Fibroblast of pulmonary artery (primary cell): ENCODE results near the gene ZNF79.

ENCODE experiments used
- DNase-seq: peaks from one replicate; pipeline ENCODE4 v3.0.0-alpha.2; 2010; ENCODE audit warnings: low read depth
- H3K4me3 ChIP-seq: replicated peaks from 2 replicates; pipeline ENCODE4 v1.5.1; 2011; ENCODE audit warnings: low read depth, mild to moderate bottlenecking, control low read depth, low read length, moderate library complexity
- TF ChIP-seq, protein P1 (sequence below): IDR thresholded peaks from 2 replicates; pipeline ENCODE4 v1.5.1; 2011; ENCODE audit warnings: mild to moderate bottlenecking, control low read depth, low read length, inconsistent platforms; ENCODE audit errors: missing control alignments

The ZNF79 gene

GRCh38 chr9:127493592-127494303 is 69.6 kb downstream of the ZNF79 start:
- TF ChIP-seq, protein P1, sequence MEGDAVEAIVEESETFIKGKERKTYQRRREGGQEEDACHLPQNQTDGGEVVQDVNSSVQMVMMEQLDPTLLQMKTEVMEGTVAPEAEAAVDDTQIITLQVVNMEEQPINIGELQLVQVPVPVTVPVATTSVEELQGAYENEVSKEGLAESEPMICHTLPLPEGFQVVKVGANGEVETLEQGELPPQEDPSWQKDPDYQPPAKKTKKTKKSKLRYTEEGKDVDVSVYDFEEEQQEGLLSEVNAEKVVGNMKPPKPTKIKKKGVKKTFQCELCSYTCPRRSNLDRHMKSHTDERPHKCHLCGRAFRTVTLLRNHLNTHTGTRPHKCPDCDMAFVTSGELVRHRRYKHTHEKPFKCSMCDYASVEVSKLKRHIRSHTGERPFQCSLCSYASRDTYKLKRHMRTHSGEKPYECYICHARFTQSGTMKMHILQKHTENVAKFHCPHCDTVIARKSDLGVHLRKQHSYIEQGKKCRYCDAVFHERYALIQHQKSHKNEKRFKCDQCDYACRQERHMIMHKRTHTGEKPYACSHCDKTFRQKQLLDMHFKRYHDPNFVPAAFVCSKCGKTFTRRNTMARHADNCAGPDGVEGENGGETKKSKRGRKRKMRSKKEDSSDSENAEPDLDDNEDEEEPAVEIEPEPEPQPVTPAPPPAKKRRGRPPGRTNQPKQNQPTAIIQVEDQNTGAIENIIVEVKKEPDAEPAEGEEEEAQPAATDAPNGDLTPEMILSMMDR = no peak
- no peak for DNase-seq
- no peak overlapping the region for H3K4me3 ChIP-seq

- H3K4me3 ChIP-seq = no peak overlapping the region
- TF ChIP-seq, protein P1 = no peak
- DNase-seq = no peak
Observed at GRCh38 chr9:127494304-127494702, 70.1 kb downstream of the ZNF79 start.
